OCI-LY7 (cell line): ENCODE results near the gene CARMIL1. TPM values are rescaled to one million over a fixed set of nuclear protein-coding genes. Genes with fewer than 3 reads are reported as not detected.

Source experiments
- BruUV-seq: library from RNA; stranded (reverse); fragments of 400-500 nt; replicated peaks from 2 replicates; lab custom pipeline; 2021; lab: Mats Ljungman, UMichigan
- CTCF ChIA-PET: fragments of 300-600 bp; sonication (Branson Sonifier 250); formaldehyde crosslinking; loops from one replicate; lab custom pipeline; 2022; ENCODE audit warnings: antibody characterized with exemption; ENCODE audit not compliant: unreplicated experiment; lab: Charles Lee
- POLR2A ChIA-PET: fragments of 300-600 bp; sonication (Branson Sonifier 250); formaldehyde crosslinking; loops from one replicate; lab custom pipeline; 2022; ENCODE audit warnings: antibody characterized with exemption; lab: Charles Lee
- DNase-seq: peaks from one replicate; pipeline ENCODE4 v3.0.0-alpha.2; 2015; ENCODE audit warnings: low spot score
- H2AFZ ChIP-seq: fragments of 200-600 bp; sonication (generic), shearing (Covaris generic); 2 replicates; pipeline ENCODE4 v1.6.1; 2014; ENCODE audit warnings: mild to moderate bottlenecking, antibody characterized with exemption, low read length, moderate library complexity
- H3K27ac ChIP-seq: fragments of 200-600 bp; sonication (generic); 2 replicates; pipeline ENCODE4 v1.5.1; 2014; ENCODE audit warnings: mixed run types, low read depth, mild to moderate bottlenecking, moderate library complexity, low read length, inconsistent platforms; ENCODE audit not compliant: poor library complexity, severe bottlenecking
- H3K36me3 ChIP-seq: fragments of 200-600 bp; sonication (generic); 2 replicates; pipeline ENCODE4 v1.6.1; 2014; ENCODE audit warnings: mild to moderate bottlenecking, antibody characterized with exemption, low read length, moderate library complexity, mixed read lengths; ENCODE audit not compliant: insufficient read depth
- H3K4me1 ChIP-seq: fragments of 200-600 bp; sonication (generic); 2 replicates; pipeline ENCODE4 v1.5.1; 2014; ENCODE audit warnings: mild to moderate bottlenecking, low read length; ENCODE audit not compliant: insufficient read depth, poor library complexity, severe bottlenecking
- H3K4me2 ChIP-seq: fragments of 200-600 bp; sonication (generic); 2 replicates; pipeline ENCODE4 v1.6.1; 2014; ENCODE audit warnings: mild to moderate bottlenecking, low read length
- H3K4me3 ChIP-seq: fragments of 200-600 bp; sonication (generic); 2 replicates; pipeline ENCODE4 v1.5.1; 2014; ENCODE audit warnings: mild to moderate bottlenecking, low read depth, low read length; ENCODE audit not compliant: poor library complexity, severe bottlenecking
- H3K79me2 ChIP-seq: fragments of 200-600 bp; sonication (generic); 2 replicates; pipeline ENCODE4 v1.6.1; 2016; ENCODE audit warnings: low read depth, mild to moderate bottlenecking, low read length, moderate library complexity, mixed read lengths; ENCODE audit not compliant: insufficient read depth
- H3K9me2 ChIP-seq: fragments of 200-600 bp; sonication (generic); 2 replicates; pipeline ENCODE4 v1.6.1; 2016; ENCODE audit warnings: mild to moderate bottlenecking, low read length, mixed read lengths; ENCODE audit not compliant: insufficient read depth
- H3K9me3 ChIP-seq: fragments of 200-600 bp; sonication (generic); 2 replicates; pipeline ENCODE4 v1.6.1; 2014; ENCODE audit warnings: mild to moderate bottlenecking, mixed run types, low read length, mixed read lengths
- H4K20me1 ChIP-seq: fragments of 200-600 bp; sonication (generic); 2 replicates; pipeline ENCODE4 v1.6.1; 2014; ENCODE audit warnings: mild to moderate bottlenecking, antibody characterized with exemption, low read length, moderate library complexity, mixed read lengths; ENCODE audit not compliant: insufficient read depth
- EZH2phosphoT487 ChIP-seq: fragments of 200-600 bp; sonication (generic); IDR thresholded peaks from 2 replicates; pipeline ENCODE4 v1.6.1; 2018; ENCODE audit warnings: low read depth, borderline replicate concordance, mild to moderate bottlenecking, mixed run types, antibody characterized with exemption, low read length, moderate library complexity, mixed read lengths
- intact Hi-C: fragments of 100-400 bp; cut with micrococcal nuclease; formaldehyde crosslinking; loops from one replicate; pipeline ENCODE4 v1.10.0; 2022; ENCODE audit not compliant: unreplicated experiment
- total RNA-seq, 2 experiments: library from RNA; depleted of rRNA in 1 of 2; stranded (reverse); fragments of >200 nt in 1 of 2; shearing (Covaris generic) in 1 of 2; gene quantifications; 2 replicates each; pipeline ENCODE4 v1.2.3, GENCODE V29; 2014 to 2022
- TF ChIP-seq, protein P1 (sequence below): fragments of 200-600 bp; sonication (generic); conservative IDR thresholded peaks from 2 replicates; pipeline ENCODE4 v1.5.1; 2014; ENCODE audit warnings: mild to moderate bottlenecking, antibody characterized with exemption, low read length, moderate library complexity, mixed read lengths

The CARMIL1 gene
- total RNA-seq, 2 experiments from 2014 or later: 25.5 to 40.1 TPM

DNA sequence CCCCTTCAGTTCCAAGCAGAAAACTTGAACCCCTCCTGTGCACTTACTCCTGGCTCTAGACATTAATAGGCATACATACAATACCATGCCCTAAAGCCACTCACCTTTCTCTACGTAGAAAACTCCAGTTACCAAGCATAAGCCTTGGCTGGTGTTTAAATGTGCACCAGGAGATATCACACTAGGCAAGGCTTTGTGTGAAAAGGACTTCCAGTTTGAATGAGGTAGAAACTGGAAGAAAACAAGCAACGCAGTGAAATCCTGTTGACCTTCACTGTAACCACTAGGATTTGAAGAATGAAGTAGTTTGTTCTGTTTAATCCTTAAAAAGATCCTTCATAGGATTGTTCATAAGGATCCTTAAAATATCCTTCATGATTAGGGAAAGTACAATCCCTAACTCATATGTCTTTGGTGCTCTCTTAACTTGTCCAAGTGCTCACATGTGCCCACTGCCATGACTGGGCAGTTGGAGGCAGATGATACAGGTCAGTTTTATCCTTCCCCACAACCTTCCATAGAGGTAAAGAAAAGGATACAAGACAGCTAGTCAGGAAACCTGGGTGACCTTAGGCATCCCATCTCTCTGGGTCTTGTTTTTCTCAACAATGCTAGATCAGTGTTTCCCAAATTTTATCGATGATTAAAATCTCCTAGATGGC, 363.6 kb downstream of the CARMIL1 start:
- Histone ChIP-seq H3K9me3 (no peaks in the 10 kb centered on the region), H3K36me3 (no peaks in the 10 kb centered on the region), H4K20me1 (no peaks in the 10 kb centered on the region), H2AFZ (no peak overlapping the region), H3K4me1 (no peaks in the 10 kb centered on the region), H3K27ac (no peak overlapping the region), H3K4me3 (no peak overlapping the region), H3K79me2 (no peaks in the 10 kb centered on the region), H3K4me2 (no peak overlapping the region), H3K9me2 (no peaks in the 10 kb centered on the region)
- CTCF ChIA-PET: no interaction called here
- TF ChIP-seq, protein P1, sequence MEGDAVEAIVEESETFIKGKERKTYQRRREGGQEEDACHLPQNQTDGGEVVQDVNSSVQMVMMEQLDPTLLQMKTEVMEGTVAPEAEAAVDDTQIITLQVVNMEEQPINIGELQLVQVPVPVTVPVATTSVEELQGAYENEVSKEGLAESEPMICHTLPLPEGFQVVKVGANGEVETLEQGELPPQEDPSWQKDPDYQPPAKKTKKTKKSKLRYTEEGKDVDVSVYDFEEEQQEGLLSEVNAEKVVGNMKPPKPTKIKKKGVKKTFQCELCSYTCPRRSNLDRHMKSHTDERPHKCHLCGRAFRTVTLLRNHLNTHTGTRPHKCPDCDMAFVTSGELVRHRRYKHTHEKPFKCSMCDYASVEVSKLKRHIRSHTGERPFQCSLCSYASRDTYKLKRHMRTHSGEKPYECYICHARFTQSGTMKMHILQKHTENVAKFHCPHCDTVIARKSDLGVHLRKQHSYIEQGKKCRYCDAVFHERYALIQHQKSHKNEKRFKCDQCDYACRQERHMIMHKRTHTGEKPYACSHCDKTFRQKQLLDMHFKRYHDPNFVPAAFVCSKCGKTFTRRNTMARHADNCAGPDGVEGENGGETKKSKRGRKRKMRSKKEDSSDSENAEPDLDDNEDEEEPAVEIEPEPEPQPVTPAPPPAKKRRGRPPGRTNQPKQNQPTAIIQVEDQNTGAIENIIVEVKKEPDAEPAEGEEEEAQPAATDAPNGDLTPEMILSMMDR: no peak
- TF ChIP-seq EZH2phosphoT487: no peak
- DNase-seq: no peak
- intact Hi-C loops: no loop called here
- POLR2A ChIA-PET: interaction anchor here (0.6 kb wide), 1 partner anchor 107 kb away, joined by 3 read pairs; no protein-coding TSS in a partner anchor
- BruUV-seq: no TSS peak

DNA sequence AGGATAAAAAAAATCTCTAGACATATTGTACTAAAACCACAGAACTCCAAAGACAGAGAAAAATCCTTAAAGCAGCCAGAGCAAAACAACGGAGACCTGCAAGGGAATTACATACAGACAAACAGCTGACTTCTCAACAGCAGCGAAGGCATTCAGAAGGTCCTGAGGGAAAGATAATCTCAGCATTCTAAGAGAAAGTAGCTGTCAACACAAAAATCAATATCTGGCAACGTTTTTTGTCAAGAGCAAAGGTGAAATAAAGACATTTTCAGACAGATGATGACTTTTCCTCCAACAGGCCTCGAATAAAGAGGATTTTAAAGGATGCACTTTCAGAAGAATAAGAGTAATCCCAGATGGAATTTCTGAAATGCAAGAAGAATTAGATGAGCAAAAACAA, 366.7 kb downstream of the CARMIL1 start:
- no peaks in the 10 kb centered on the region for H3K9me2 ChIP-seq
- ChIA-PET CTCF (no interaction called here), POLR2A (no interaction called here)
- TF ChIP-seq, protein P1: no peak
- no peak for TF ChIP-seq EZH2phosphoT487
- no peaks in the 10 kb centered on the region for H3K36me3 ChIP-seq
- no peak overlapping the region for H3K4me2 ChIP-seq
- H3K4me3 ChIP-seq: no peak overlapping the region
- no peak overlapping the region for H3K27ac ChIP-seq
- no peak for DNase-seq
- no peaks in the 10 kb centered on the region for H3K4me1 ChIP-seq
- no TSS peak for BruUV-seq
- H4K20me1 ChIP-seq: no peaks in the 10 kb centered on the region
- no peaks in the 10 kb centered on the region for H3K9me3 ChIP-seq
- no peaks in the 10 kb centered on the region for H3K79me2 ChIP-seq
- intact Hi-C loops: no loop called here
- H2AFZ ChIP-seq: no peak overlapping the region

DNA sequence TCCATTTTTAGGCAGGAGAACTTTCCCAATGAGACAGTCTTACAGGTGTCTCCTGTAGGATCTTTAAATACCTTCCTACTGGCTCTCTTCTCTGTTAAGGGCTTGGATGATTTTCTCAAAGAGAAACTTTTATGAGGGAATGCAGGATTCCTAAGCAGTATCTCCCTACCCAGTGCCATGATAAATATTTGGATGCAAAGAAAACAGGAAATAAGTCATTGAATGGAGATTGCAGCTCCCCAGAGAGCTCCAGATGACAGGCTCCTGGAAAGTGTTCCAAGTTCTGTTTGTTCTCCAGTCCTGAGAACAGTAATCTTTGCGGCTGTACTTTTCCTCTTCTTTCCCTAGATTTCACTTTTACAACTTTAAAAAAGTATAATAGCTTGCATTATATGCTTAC, 370.4 kb downstream of the CARMIL1 start:
- no peak for TF ChIP-seq EZH2phosphoT487
- TF ChIP-seq, protein P1: no peak
- ChIA-PET POLR2A (no interaction called here), CTCF (no interaction called here)
- Histone ChIP-seq H3K4me2 (no peak overlapping the region), H3K9me2 (no peaks in the 10 kb centered on the region), H2AFZ (no peak overlapping the region), H3K9me3 (no peaks in the 10 kb centered on the region), H3K36me3 (no peaks in the 10 kb centered on the region), H3K4me3 (no peak overlapping the region), H3K4me1 (no peaks in the 10 kb centered on the region), H3K27ac (no peak overlapping the region), H3K79me2 (no peaks in the 10 kb centered on the region), H4K20me1 (no peaks in the 10 kb centered on the region)
- intact Hi-C loops: no loop called here
- DNase-seq: no peak
- no TSS peak for BruUV-seq
